NCI-H446 (cell line): ENCODE results near the gene MYOF.
"Not testable (repeated sequence)": the region's sequence is repeated elsewhere in the genome, so short reads cannot be mapped to it uniquely, and the experiment has no call there.

ENCODE experiments used
- DNase-seq, 2 experiments: peaks; one replicate each; lab custom pipeline; 2025; lab: John Stamatoyannopoulos, UW

The MYOF gene

GRCh38 chr10:93481637-93482144 lies 443 bp downstream of the MYOF start:
- no peak for DNase-seq

- no peak for DNase-seq
These were observed 3.3 kb downstream of the MYOF start for GRCh38 chr10:93478873-93479272.

DNA sequence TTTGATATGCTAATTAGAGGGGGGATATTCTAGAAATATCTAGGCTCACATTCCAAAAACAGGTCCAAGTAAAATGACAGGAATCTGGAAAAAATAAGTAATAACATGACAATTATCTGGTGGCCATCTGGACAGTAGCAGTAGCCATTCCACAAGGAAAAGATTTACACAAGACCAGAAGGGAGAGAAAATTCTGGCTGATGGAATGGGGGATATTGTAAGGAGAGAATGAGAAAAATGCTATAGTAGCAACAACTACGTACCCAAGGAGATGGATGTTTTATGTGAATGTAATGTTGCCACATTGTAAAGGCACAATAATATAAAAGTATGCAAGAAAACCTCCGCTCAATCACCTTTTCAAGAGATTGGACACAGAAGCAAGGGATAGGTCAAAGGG lies 5.4 kb downstream of the MYOF start:
- no peak for DNase-seq

- DNase-seq = no peak
These were observed 6.3 kb downstream of the MYOF start for GRCh38 chr10:93475871-93476270.

DNA sequence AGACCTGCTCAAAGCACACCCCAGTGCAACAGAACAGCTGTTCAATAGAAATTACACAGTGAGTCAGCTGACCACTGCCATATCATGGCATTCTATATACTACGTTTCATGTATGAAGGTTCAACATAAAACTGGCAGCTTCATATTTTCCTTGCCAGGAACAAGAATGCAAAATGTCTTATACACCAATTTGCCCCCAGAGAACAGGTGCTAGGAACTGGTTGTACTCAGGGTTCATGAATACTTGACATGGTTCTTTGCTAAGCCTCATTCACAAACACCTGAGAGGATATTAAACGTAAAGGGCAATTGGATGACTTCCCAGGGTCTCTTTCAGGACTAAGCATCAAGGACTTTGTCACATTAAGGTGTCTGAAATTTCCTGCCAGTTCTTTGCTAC lies 6.9 kb downstream of the MYOF start:
- DNase-seq = no peak

DNA sequence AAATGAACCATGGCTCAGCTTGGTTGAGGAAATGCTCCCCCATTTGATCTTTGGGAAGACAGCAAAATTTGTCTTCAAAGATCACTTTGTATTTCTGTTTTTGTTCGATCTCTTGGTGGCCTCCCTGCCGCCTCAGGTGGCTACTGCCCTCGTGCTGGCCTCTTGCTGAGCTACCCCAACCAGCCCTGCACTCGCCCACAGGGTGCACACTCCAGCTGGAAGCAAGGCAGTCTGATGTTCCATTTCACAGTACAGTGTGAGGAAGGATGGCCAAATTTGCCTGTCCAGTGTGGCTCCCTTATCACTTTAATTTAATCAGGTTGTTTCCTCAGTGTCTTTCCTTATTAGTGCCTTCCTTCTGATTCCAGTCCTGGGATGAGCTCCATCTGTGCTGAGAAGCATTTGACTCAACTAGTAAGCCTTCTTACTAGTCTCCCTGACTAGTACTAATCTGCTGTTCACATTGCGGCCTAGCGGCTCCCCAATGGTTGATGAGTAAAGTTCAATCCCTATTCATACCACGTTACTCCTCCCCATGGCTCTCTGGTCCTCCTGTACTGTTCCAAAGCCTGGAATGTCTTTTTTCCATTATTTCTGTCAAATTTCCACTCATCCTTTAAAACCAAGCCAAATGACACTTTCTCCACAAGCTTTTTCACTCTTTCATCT lies 8.2 kb downstream of the MYOF start:
- DNase-seq = no peak

DNA sequence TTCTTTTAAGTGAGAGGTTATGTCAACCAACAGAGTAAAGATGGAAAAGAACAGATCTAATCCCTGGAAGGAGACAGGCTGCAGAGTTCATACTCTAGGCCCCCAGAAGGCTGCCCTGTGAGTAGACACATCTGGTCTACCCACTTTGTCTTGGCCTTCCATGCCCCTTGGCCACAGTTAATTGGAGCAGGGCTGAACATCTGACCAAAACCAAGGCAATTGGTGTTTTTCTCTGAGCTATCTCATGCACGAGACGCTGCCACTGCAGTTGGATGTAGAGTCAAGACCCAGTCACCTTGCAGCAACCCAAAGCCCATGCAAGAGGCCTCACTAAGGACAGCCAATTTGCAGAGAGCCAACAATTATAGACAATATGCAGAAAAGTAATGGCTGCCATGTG lies 9.0 kb downstream of the MYOF start:
- no peak for DNase-seq

- DNase-seq = no peak
These were observed 11.0 kb downstream of the MYOF start for GRCh38 chr10:93471110-93471651.

GRCh38 chr10:93469454-93469853 lies 12.7 kb downstream of the MYOF start:
- no peak for DNase-seq

DNA sequence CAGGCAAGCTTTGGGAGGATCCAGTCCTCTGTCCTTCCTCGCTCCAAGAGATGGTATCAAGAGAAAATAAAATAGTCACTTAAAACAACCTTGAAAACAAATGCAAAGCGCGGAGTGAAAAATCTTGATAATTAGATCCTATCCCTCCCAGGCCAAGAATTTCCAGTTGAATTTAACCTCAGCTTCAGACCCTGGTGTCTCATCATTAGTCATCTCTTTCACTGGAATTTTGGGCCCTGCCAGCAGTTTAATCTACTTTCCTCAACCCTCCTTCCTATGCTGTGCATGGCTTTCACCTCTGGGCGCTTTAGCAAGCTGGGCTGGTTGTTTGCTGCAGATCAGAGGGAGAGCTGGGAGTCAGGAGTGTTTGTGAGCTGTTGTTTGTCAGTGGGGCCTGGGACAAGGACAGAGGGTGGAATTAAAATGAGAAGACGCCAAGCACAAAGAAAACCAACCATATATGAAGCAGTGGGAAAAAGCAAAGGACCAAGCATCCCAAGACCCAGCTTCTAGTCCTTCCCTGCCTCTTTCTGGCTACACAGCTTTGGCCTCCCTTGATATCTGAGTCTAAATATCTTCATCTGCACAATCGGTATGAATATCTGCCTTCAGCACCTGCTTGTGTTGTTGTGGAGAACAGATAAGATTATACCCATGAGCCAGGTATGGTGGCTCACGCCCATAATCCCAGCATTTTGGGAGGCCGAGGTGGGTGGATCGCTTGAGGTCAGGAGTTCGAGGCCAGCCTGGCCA lies 13.5 kb downstream of the MYOF start:
- DNase-seq = no peak

DNA sequence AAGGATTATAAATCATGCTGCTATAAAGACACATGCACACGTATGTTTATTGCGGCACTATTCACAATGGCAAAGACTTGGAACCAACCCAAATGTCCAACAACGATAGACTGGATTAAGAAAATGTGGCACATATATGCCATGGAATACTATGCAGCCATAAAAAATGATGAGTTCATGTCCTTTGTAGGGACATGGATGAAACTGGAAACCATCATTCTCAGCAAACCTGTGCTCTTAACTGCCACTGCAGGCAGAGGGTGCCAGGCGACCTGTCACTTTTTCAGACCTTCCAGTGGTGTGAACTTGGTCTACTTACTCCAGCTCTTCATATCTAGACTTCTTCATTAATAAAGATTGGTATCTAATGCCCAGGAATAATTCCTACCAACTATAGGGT lies 14.5 kb downstream of the MYOF start:
- not testable (repeated sequence) for DNase-seq

- peak; percentile 61 to 90 for DNase-seq
These were observed 16.1 kb downstream of the MYOF start for GRCh38 chr10:93465806-93466675.

GRCh38 chr10:93464776-93465388 lies 17.3 kb downstream of the MYOF start:
- DNase-seq = no peak

DNA sequence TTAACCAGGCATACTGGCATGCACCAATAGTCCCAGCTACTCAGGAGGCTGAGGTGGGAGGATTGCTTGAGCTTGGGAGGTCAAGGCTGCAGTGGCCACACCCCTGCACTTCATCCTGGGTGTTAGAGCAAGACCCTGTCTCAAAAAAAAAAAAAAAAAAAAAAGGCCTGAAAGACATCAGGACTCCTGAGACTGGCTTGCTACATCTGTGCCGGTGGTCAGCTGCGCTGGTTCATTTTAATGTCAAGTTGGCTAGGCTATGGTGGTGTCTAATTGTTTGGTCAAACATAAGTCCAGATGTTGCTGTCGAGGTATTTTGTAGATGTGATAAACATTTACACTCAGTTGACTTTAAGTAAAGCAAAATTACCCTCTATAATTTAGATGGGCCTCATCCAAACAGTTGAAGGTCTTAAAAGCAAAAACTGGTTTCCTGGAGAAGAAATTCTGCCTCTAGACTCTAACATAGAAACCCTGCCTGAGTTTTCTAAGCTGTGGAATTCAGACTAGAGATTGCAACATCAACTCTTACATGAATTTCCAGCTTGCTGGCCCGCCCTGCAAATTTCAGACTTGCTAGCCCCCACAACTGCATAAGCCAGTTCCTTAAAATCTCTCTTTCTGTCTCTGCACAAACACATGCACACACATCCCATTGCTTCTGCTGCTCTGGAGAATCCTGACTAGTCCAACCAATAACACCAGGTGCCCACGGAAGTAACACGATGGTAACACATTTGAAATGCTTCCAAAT lies 18.2 kb downstream of the MYOF start:
- DNase-seq = no peak

GRCh38 chr10:93462881-93463280 lies 19.3 kb downstream of the MYOF start:
- DNase-seq = no peak

DNA sequence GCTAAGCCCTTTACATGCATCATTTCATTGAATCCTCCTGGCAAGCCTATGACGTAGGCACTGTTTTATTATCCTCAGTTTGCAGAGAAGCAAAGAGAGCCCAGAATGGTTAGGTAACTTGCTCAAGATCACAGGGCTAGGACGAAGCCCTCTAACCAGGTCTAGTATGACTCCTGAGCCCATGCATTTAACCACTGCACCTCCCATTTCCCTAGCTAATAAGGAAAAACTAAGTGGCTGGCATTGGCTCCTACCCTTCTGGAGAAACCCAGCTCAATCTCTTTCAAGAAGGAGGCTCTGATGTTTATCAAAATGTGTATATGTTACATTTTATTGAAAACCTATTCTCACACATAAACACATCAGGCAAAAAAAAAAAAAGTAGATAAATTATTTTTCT lies 19.8 kb downstream of the MYOF start:
- no peak for DNase-seq

- no peak for DNase-seq
These were observed 20.3 kb downstream of the MYOF start for GRCh38 chr10:93461807-93462178.

DNA sequence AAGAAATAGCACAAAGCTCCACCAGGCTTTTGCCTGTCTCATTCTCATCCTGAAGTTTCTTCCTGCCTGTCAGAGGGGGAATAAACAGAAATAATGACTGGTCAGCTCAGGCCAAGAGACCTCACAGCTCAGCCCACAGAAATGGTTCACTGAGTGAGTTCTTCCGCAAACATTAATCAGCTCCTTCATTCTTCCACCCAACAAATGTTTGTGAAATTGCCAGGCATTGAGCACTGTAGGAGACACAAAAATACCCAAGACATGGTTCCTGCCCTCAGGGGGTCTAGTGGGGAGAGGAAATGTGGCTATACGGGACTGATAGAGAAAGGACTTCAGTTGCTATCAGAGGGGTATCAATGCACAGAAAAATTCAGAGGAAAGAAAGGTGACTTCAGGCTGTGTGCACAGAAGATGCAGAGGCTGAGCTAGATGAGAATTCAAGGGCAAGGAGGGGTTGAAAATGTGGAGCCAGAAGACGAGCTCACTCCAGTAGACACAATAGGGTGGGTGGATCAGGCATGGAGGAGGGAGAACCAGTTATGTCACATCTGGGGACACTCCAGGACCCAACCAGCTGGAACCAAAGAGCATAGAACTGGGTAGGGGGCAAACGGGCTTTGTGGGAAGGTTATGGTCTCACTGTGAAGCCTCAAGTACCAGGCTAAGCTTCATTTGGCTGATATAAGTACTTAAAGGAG lies 20.9 kb downstream of the MYOF start:
- no peak for DNase-seq

DNA sequence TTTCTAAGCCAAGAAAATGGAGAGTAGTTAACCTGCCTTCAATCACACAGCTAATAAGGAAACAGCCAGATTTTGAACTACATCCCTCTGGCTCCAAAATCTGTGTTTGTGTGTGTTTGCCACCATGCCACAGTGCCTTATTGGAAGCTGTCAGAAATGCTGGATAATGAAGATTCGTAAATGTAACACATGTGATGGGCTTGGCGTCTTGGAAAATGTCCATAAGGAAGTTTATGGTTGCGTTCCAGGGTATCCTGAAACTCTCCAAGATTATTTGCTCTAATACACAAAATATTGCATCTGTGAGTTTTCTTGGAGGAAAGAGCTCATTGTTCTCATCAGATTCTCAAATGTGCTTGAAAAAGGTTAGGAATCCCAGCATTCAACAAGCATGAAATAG lies 22.7 kb downstream of the MYOF start:
- peak in 1 of 2 experiments; percentile 28 for DNase-seq

GRCh38 chr10:93458821-93459257 lies 23.3 kb downstream of the MYOF start:
- peak in 1 of 2 experiments; percentile 46 for DNase-seq
